ENCODE data around the gene PAPOLG.
"Not testable (repeated sequence)": the region's sequence is repeated elsewhere in the genome, so short reads cannot be mapped to it uniquely, and the experiment has no call there.

The PAPOLG gene

DNA sequence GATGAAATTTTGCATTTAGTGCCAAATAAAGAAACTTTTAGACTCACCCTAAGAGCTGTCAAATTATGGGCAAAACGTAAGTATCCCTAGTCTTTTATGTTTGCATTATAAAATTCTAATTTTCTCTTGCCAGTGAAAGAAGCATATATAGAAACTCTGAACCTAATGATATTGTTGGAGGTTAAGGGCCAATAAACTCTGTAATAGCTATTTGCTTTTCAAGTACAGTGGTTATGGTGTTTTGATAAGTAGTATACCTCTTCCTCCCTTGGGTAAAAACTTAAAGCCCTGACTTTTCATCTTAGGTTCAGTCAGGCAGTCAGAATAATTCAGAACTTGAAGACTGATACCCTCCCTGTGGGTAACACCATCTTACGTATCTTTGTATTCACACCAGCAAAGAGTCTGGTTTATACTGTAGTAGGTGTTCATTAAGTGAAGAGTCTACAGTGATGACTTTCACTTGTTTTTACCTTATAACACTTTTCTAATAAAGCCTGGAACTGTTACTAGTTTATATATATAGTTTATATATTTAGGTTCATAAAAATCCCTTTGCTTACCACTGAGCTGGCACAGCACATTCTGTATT, 19.1 kb downstream of the PAPOLG start:
- DNase-seq (ENCODE audit: low spot score): no peak

DNA sequence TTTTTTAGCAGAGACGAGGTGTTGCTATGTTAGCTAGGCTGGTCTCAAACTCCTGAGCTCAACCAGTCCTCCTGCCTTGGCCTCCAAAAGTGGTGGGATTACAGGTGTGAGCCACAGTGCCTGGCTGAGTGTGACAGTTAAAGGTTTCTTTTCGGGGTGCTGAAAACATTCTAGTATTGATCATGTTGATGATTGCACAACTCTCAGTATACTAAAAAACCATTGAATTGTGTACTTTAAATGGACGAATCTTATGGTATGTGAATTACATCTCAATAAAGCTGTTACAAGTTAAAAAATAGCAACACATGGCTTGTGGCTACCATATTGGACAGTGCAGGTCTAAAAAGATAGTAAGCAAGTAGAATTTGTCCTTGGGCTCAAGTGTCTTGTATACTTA, 22.3 kb downstream of the PAPOLG start:
- DNase-seq (ENCODE audit: low spot score): no peak

DNA sequence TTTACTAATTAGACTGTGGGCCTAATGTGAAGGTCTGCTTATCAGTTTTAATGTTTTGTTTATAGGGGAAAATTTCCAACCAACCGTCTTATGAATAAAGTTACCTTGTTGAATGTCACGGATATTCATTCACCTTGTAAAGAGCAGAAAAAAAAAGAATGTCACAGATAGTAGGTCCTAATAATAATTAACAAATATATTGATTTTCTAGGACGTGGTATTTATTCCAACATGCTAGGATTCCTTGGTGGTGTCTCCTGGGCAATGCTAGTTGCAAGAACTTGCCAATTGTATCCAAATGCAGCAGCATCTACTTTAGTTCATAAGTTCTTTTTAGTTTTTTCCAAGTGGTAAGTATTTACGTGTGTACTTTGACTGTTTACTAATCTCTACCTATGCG, 23.4 kb downstream of the PAPOLG start:
- no peak for DNase-seq (ENCODE audit: low spot score)

DNA sequence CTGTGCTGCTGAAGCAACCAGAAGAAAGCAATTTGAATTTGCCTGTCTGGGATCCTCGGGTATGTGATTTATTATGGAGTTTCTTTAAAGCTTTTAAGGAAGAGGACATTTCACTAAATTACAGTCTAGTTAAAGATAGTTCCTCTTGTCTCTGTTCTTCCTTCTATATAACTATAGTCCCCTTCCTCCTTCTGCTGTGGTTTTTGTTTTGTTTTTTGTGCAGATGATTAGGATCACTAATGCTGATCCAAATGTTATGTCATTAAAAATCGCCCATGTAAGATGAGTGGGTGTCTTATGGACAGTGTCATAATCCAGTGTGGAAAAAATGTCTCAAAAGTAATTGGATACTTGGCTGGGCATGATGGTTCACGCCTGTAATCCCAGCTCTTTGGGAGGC, 24.7 kb downstream of the PAPOLG start:
- no peak for DNase-seq (ENCODE audit: low spot score)

DNA sequence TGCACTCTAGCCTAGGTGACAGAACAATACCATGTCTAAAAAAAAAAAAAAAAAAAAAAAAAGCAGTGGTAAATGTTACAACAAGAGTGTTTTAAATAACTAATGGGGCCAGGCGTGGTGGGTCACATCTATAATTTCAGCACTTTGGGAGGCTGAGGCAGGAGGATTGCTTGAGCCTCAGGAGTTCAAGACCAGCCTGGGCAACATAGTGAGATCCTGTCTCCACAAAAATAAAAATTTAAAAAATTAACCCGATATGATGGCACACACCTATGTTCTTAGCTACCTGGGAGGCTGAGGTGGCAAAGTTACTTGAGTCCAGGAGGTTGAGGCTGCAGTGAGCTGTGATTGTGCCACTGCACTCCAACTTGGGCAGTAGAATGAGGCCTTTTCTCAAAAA, 37.1 kb downstream of the PAPOLG start:
- DNase-seq (ENCODE audit: low spot score): no peak

DNA sequence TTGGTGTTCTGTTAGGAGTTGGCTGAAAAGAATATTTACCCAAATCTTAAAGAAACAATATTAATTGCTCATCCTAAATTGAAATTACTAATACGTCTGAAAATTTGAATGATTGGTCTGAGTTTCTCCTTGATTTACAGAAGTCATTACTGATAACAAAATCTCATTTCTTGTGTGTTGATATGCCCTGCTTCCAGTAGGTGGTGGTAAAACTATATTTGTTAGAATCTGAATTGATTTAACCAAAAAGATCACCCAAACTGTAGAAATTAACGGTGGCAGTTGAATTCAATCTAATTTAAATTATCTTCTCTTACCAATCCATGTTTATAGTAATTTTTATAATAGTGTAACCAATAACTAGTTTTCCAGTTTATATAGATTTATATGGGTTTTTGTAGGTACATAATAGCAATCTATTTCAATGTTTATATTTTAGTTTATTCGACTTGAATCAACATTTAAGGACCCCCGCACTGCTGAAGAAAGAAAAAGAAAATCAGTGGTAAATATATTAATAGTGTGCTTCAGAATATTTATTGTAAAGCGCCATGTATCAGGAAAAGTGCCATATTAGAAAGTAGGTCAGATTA, 38.3 kb downstream of the PAPOLG start:
- no peak for DNase-seq (ENCODE audit: low spot score)

DNA sequence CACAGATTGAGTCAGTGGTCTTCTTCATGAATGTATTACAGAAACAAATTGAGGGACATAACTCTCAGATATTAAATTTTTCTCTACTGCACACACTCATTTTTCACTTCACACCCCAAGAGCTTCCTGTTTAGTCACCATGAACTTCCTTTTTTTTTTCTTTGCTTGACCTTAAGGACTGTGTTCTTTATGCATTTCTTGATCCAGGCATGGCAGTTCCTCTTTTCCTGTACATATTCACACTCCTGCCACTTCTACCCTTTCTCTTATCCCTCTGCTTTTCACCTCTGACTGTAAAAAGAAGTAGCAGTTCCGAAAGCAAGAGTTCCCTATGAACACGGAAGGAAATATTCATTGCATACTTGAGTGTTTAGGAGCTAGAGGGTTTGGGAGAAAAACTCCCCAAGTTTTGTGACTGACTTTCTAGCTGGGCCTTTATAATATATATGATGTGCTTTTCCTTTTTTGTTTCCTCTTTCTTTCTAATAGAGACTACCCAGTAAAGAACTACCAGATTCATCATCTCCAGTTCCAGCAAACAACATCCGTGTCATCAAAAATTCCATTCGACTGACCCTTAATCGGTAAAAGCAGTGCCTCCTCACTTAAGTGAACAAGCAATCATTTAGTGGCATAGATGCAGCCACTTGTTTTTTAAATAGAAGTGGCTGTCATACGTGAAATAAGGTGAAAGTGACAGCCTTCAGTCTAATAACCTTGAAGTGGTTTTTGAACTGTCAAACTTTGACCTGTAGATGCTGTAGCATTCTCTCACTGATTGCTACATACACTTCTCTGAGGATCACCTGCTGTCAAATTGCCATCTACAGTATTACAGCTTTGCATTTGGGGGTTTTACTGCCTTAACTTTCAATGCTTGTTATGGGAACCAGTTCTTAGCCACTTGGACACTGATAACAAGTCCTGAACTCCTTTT, 40.8 kb downstream of the PAPOLG start:
- no peak for DNase-seq (ENCODE audit: low spot score)

DNA sequence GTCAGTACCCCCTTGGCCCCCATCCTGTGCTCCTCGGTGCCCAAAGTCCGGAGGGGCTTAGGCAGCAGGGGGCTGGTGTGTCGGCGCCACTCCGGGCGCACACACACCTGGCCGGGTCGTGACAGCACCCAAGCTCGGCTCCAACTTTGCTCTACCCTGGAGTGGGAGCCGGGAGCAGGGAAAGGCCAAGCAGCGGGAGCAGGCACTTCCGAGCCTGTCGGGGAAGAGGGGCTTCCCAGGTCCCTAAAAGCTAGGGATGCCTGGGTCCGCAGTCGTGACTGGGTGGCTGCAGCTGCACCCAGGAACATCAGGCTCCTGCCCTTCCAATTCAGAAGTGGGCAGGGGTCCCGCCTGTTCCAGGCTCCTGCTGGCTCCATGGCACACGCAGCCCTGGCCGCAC, 48.4 kb downstream of the PAPOLG start:
- no peak for DNase-seq (ENCODE audit: low spot score)

DNA sequence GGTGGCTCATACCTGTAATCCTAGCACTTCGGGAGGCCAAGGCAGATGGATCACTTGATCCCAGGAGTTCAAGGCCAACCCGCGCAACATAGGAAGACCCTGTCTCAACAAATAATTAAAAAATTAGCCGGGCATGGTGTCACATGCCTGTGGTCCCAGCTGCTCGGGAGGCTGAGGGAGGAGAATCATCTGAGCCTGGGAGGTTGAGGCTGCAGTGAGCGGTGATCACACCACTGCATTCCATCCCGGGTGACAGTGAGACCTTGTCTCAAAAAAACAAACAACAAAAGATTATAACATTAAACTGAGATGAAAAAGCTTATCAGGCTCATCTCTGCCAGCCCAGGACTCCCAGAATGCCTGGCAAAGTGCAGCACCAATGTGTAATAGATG, 50.5 kb downstream of the PAPOLG start:
- DNase-seq (ENCODE audit: low spot score): no peak

DNA sequence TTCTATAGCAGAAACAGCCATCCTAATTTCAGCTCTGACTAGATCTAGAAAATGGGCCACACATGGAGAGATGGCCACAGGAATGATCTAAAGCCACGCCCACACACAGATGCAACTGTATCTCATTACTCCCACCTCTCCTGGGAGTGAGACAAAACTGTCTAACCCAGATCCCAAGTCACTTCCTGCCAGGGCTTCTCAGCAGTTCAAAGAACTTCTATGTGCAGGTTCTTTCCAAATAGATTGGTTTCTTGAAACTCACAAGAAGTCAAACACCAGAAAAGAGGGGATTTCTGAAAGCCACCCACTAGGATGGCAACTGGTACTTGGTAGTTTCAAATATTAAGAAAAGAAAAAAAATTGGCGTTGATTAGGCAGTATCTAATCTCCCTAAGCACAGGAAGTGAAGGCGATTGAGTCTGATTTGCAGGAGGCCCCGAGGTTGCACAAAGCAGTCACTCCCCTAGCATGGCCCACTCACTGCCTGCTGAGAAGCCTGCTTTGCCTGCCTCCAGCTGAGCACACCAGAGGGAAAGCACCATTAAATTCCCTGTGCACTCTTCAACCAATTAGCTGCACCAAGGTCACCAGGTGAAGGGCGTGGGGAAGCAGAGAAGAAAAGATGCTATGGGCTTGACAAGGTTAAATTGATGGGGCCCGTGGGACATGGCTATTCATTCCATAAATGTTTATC, 51.1 kb downstream of the PAPOLG start:
- no peak for DNase-seq (ENCODE audit: low spot score)

DNA sequence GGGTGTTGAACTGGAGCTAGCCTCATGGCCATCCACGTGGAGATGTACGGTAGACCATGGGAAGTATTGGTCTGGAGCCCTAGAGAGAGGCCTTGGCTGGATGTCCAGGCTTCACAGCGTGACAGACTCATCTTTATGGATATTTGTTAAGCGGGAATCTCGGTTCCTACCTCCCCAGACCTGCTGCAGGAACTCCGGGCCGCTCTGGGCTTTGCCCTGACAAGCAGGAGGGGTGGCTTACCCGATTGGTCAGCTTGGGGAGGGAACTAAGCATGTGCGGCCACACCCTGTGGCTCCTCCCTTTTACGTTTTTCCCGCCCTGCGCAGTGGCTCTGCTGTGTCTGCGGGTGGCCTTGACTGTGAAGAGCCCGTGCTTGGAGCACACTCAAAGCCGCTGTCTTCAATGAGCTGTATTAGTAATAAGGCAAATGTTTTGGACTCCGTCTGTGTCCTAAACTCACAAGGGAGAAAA, 52.3 kb downstream of the PAPOLG start:
- no peak for DNase-seq (ENCODE audit: low spot score)

DNA sequence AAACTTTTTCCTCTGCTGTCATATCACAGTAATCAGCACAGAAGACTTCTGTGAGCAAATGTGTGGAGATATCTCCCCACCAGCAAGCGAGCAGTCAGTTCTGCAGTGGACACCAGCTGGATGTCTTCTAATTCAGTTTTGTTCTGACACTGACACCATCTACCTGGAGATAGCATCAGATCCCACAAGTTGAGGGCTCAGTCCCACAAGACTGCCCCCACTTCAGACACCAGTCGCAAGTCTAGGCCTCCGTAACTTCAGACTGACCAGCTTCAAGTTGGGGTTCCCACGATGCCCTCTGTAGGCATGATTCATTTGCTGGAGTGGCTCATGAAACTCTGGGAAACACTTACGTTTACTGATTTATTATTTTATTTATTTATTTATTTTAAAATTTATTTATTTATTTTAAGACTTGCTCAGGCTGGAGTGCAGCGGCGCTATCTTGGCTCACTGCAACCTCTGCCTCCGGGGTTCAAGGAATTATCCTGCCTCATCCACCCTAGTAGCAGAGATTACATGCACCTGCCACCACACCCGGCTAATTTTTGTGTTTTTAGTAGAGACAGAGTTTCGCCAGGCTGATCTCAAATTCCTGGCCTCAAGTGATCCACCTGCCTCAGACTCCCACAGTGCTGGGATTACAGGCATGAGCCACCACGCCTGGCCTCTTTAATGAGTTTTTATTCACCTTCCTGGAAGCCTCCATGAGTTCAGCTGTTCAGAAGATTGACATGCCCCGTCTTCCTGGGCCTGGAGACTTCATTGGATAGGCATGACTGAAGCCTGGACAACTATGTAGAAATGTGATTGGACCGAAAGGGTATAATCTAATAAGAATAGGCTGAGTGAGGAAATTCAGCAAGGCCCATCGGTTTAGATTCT, 55.7 kb downstream of the PAPOLG start:
- DNase-seq (ENCODE audit: low spot score): no peak

DNA sequence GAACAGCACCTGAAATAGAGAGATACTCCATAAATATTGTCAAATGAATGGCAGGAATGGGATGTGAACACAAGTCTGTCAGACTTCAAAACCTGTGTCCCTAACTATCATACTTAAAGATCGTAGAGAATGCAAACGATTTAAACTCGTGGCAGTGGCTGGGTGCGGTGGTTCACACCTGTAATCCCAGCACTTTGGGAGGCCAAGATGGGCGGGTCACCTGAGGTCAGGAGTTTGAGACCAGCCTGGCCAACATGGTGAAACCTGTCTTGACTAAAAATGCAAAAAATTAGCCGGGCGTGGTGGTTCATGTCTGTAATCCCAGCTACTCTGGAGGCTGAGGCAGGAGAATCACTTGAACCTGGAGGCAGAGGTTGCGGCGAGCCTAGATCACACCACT, 61.1 kb downstream of the PAPOLG start:
- DNase-seq (ENCODE audit: low spot score): not testable (repeated sequence)

DNA sequence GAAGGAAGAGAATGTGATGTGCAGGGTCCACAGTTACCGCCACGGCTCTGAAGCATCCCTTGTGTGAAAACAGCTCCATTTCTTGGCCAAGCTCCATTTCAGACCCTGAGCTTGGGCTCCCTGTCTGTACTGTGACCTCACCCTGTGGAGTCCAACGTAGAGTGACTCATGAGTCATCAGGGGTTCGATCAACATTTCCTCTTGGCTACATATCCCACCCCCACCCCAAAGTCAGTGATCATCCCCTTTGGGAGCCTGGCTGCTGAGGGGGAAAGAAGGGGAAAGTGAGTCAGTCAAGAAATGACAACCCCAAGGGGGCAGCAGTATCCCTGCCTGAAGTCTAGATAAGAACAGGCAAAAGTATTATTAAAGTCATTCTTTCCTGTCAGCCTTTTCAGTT, 62.2 kb downstream of the PAPOLG start:
- no peak for DNase-seq (ENCODE audit: low spot score)

DNA sequence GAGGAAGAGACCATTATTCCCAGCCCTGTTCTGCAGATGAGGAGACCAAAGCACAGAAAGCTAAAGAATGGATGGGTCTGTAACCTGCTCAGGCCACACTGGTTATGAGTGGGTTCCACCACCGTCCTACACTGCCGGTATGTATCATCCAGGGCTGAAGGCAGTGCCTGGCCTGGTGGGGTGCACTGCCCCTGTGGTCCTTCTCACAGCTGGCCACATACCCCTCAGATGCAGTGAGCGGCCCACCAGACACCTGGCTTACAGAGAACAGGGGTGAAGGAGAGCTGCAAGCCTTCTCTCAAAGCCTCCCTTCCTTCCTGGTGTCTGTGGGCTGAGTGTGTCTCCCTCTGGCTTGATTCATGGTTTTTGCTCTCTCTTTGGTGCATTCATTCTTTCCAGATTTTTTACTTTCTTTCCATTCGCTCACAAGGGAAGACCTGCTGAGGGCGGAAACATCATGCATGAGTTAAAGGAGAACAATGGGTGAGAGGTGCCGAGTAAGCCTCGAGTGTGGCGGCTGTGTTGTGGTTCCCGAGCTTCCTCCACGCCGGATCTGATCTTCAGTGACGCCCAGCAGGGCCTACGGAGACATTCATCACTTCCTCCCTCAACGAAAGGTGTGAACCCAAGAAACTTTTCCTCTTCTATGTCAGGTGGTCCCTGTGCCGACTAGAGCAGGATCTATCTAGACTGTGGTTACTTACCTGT, 63.2 kb downstream of the PAPOLG start:
- DNase-seq (ENCODE audit: low spot score): no peak

DNA sequence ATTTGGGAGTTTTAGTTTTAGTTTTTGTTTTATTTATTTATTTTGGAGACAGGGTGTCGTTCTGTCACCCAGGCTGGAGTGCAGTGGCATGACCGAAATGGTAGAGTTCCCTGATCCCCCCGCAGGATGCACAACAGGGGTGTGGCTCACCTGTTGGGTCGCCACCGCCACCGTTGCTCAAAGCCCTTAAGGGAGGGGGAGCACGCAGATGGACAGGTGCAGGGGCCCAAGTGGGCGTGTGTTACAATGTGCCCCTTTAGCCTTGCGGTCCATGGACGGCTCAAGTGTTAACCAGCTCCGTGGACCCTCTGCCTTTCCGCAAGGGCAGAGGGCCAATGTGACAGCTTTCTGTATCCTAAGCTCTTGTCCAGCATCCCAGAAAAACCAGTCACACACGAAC, 63.9 kb downstream of the PAPOLG start:
- DNase-seq (ENCODE audit: low spot score): no peak

DNA sequence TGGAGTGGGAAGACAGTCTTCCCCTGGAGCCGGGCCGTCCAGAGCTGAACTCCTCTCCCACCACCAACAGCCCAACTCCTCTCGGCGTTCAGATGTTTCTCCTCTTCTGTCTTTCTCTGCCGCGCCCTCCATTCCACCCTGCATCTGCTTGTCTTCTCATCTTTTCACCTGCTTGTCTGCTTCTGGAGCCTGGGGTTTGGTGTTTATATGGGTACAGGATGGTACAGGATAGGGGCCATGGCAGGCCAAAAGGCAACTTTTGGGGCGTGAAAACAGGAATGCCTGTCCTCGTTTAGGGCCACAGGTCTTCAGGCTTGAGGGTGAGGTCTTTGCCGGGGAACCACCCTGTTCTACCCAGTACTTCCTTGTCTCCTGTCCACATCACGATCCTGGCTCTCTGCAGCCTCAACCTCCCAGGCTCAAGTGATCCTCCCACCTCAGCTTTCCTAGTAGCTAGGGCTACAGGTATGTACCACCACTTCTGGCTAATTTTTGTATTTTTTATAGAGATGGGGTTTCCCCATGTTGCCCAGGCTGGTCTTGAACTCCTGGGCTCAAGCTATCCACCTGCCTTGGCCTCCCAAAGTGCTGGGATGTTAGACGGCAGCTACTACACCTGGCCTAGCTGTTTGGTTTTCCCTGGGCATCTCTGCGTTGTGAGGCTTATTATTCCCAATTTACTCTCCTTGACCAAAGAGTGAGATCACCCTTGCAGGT, 64.5 kb downstream of the PAPOLG start:
- no peak for DNase-seq (ENCODE audit: low spot score)

DNA sequence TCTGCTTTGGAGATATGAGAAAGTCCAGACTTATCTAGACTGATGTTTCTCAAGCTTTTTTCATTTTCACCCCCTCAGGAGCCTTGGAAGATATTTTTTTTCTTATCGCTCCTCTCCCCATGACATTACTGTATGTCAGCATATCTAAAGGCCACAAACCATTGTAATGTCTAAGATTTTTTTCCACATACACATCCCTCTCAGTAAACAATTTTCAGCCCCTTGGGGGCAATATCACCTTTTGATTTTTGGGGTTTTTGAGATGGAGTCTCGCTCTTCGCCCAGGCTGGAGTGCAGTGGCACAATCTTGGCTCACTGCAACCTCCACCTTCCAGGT, 65.0 kb downstream of the PAPOLG start:
- DNase-seq (ENCODE audit: low spot score): no peak

DNA sequence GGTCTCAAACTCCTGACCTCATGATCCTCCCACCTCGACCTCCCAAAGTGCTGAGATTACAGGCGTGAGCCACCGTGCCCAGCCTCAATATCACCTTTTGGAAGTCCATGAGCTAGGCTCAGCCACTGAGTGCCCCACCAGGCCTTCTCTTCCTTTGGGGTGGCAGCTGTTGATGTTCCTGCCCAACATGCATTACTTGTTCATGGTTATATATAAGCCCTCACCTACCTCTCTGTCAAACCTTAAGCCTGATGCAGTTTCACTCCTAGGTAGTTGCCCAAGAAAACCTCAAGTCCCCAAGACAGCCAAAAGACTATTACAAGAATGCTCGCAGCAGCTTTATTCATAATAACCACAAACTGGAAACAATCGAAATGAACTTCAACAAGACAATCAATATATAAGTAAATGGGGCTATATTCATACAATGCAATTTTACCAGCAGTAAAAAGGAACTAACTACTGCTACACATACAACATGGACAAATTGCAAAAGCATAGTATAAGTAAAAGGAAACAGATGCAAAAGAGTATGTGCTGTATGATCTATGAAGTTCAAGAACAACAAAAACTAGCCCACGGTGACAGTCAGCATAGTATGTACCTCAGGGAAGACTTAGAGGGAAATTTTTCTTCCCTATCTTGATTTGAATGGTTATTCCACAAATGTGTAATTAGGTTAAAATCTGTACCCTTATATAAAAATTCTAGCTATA, 65.7 kb downstream of the PAPOLG start:
- DNase-seq (ENCODE audit: low spot score): no peak

DNA sequence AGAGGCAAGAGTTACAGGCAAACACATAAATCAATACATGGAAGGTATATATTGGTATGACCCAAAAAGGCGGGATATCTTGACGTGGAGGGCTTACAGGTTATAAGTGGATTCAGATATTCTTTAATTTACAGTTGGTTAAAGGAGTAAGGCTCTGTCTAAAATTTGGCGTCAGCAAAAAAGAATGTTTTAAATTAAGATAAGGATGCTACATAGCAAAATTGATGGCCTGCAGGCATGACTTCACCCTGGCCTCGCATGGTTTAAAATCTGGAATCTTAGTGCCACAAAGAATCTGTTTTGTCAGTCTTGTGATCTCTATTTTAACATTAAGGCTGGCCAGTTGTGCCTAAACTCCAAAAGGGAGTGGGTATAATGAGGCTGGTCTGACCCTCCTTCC, 66.9 kb downstream of the PAPOLG start:
- DNase-seq (ENCODE audit: low spot score): no peak
